H54 (cell line): ENCODE measurements around the gene NDRG2.

ENCODE experiments used
- DNase-seq: peaks from one replicate; pipeline ENCODE4 v3.0.0; 2011; ENCODE audit warnings: low spot score, mixed read lengths; ENCODE audit not compliant: insufficient read length
- FAIRE-seq: peaks from 3 replicates; lab custom pipeline; 2011; peaks lifted over from hg19 to GRCh38; lab: Jason Lieb, UNC
- POLR2A ChIP-seq: IDR thresholded peaks from 2 replicates; pipeline ENCODE4 v1.6.1; 2011; ENCODE audit warnings: low read depth, mild to moderate bottlenecking, low read length

NDRG2 gene

GRCh38 chr14:20970983-20971704, 53.7 kb downstream of the NDRG2 start:
- DNase-seq: peak; percentile 67
- TF ChIP-seq POLR2A: no peak
- peak; percentile 70 for FAIRE-seq

GRCh38 chr14:20970647-20970982, 54.2 kb downstream of the NDRG2 start:
- no peak for FAIRE-seq
- TF ChIP-seq POLR2A: no peak
- no peak for DNase-seq

- TF ChIP-seq POLR2A: no peak
Observed at GRCh38 chr14:20969336-20969735, 55.5 kb downstream of the NDRG2 start.

More at GRCh38 chr14:20969336-20969735, 55.5 kb downstream of the NDRG2 start:
- no peak for DNase-seq
- FAIRE-seq: no peak
